SK-N-SH treated with all-trans-retinoic acid at 6 μM for 48 hours (cell line): ENCODE results near the gene REXO4.

ENCODE experiments used
- ATAC-seq: fragments of 200-7000 bp; cut with Tn5 transposase; 3 replicates; pipeline ENCODE4 v1.9.1; 2020; ENCODE audit warnings: mild to moderate bottlenecking, moderate library complexity
- ARNTL ChIP-seq: fragments of 450-650 bp; formaldehyde crosslinking; IDR thresholded peaks from 2 replicates; pipeline ENCODE4 v1.5.0; 2020; ENCODE audit warnings: low read depth, mild to moderate bottlenecking, moderate library complexity, borderline replicate concordance
- BACH2 ChIP-seq: fragments of 250-450 bp; sonication (Bioruptor Pico); IDR thresholded peaks from 2 replicates; pipeline ENCODE4 v1.9.0; 2021; ENCODE audit warnings: mild to moderate bottlenecking, borderline replicate concordance
- CSDC2 ChIP-seq: fragments of 250-450 bp; sonication (Bioruptor Pico); IDR thresholded peaks from 2 replicates; pipeline ENCODE4 v1.5.0; 2020; ENCODE audit warnings: mild to moderate bottlenecking, moderate library complexity
- GLIS3 ChIP-seq: fragments of 250-450 bp; sonication (Bioruptor Pico); IDR thresholded peaks from 2 replicates; pipeline ENCODE4 v1.5.0; 2020; ENCODE audit warnings: mild to moderate bottlenecking, moderate library complexity
- ISL1 ChIP-seq: fragments of 250-450 bp; sonication (Bioruptor Pico); IDR thresholded peaks from 2 replicates; pipeline ENCODE4 v2.1.2; 2022; ENCODE audit warnings: mild to moderate bottlenecking, moderate library complexity
- OSR1 ChIP-seq: fragments of 250-450 bp; sonication (Bioruptor Pico); IDR thresholded peaks from 2 replicates; pipeline ENCODE4 v1.8.0; 2022; ENCODE audit warnings: moderate library complexity, mild to moderate bottlenecking, inconsistent platforms
- PPARA ChIP-seq: fragments of 250-450 bp; sonication (Bioruptor Pico); IDR thresholded peaks from 2 replicates; pipeline ENCODE4 v1.5.0; 2020; ENCODE audit warnings: mild to moderate bottlenecking, borderline replicate concordance
- RARB ChIP-seq: fragments of 250-450 bp; sonication (Bioruptor Pico); IDR thresholded peaks from 2 replicates; pipeline ENCODE4 v1.8.0; 2021; ENCODE audit warnings: mild to moderate bottlenecking, moderate library complexity
- SNAI2 ChIP-seq: fragments of 250-450 bp; sonication (Bioruptor Pico); IDR thresholded peaks from 2 replicates; pipeline ENCODE4 v1.5.0; 2020; ENCODE audit warnings: mild to moderate bottlenecking, moderate library complexity
- TCF4 ChIP-seq: fragments of 250-450 bp; sonication (Bioruptor Pico); IDR thresholded peaks from 2 replicates; pipeline ENCODE4 v1.8.0; 2021; ENCODE audit warnings: mild to moderate bottlenecking, moderate library complexity, borderline replicate concordance
- TOX ChIP-seq: fragments of 250-450 bp; sonication (Bioruptor Pico); IDR thresholded peaks from 2 replicates; pipeline ENCODE4 v1.8.0; 2021; ENCODE audit warnings: mild to moderate bottlenecking, moderate library complexity, borderline replicate concordance
- ZC3H10 ChIP-seq: fragments of 250-450 bp; sonication (Bioruptor Pico); IDR thresholded peaks from 2 replicates; pipeline ENCODE4 v1.5.1; 2021; ENCODE audit warnings: mild to moderate bottlenecking, moderate library complexity
- ZFP3 ChIP-seq: fragments of 250-450 bp; sonication (Bioruptor Pico); IDR thresholded peaks from 2 replicates; pipeline ENCODE4 v1.5.0; 2020; ENCODE audit warnings: mild to moderate bottlenecking, moderate library complexity
- ZFP30 ChIP-seq: fragments of 450-650 bp; formaldehyde crosslinking; IDR thresholded peaks from 2 replicates; pipeline ENCODE4 v1.5.0; 2022; ENCODE audit warnings: mild to moderate bottlenecking, moderate library complexity
- ZNF565 ChIP-seq: fragments of 450-650 bp; formaldehyde crosslinking; conservative IDR thresholded peaks from 2 replicates; pipeline ENCODE4 v1.5.0; 2020; ENCODE audit warnings: low read depth, mild to moderate bottlenecking, moderate library complexity
- TF ChIP-seq, protein P1 (sequence below): fragments of 250-450 bp; sonication (Bioruptor Pico); IDR thresholded peaks from 2 replicates; pipeline ENCODE4 v1.8.0; 2021; ENCODE audit warnings: low read depth, mild to moderate bottlenecking, moderate library complexity, borderline replicate concordance
- TF ChIP-seq, protein P2 (sequence below): fragments of 250-450 bp; sonication (Bioruptor Pico); IDR thresholded peaks from 2 replicates; pipeline ENCODE4 v1.5.0; 2020; ENCODE audit warnings: mild to moderate bottlenecking, moderate library complexity
- TF ChIP-seq, protein P3 (sequence below): fragments of 250-450 bp; sonication (Bioruptor Pico); IDR thresholded peaks from 2 replicates; pipeline ENCODE4 v1.5.1; 2020; ENCODE audit warnings: low read depth, mild to moderate bottlenecking, moderate library complexity
- TF ChIP-seq, protein P4 (sequence below): fragments of 250-450 bp; sonication (Bioruptor Pico); IDR thresholded peaks from 2 replicates; pipeline ENCODE4 v1.8.0; 2020; ENCODE audit warnings: mild to moderate bottlenecking, moderate library complexity, borderline replicate concordance

Gene REXO4

DNA sequence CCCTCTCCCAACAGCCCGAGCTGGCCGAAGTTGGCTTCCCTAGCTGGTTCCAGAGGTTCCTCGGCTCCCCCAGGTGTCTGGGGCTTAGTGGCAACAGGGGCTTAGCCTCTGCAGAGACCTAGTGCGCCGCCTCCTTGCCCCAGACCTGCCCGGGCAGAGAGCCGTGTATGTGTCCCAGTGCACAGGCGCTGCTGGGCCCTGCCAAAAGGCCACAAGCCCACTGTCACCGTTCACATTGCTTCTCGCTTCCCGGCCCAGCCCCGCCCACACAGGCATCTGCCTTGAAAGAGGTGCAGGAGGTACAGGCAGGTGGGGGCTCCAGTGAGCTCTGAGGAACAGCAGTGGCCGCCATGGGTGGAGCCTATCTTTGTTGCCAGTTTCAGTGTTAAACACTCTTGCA lies 39.4 kb upstream of the REXO4 start:
- TF ChIP-seq ISL1 (CRISPR knock-in tag) (no peak), ZFP30 (CRISPR knock-in tag) (no peak), ZNF565 (no peak), PPARA (CRISPR knock-in tag) (no peak), ZC3H10 (CRISPR knock-in tag) (no peak)
- TF ChIP-seq, protein P1, sequence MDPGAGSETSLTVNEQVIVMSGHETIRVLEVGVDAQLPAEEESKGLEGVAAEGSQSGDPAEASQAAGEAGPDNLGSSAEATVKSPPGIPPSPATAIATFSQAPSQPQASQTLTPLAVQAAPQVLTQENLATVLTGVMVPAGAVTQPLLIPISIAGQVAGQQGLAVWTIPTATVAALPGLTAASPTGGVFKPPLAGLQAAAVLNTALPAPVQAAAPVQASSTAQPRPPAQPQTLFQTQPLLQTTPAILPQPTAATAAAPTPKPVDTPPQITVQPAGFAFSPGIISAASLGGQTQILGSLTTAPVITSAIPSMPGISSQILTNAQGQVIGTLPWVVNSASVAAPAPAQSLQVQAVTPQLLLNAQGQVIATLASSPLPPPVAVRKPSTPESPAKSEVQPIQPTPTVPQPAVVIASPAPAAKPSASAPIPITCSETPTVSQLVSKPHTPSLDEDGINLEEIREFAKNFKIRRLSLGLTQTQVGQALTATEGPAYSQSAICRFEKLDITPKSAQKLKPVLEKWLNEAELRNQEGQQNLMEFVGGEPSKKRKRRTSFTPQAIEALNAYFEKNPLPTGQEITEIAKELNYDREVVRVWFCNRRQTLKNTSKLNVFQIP (CRISPR knock-in tag): no peak
- TF ChIP-seq, protein P2, sequence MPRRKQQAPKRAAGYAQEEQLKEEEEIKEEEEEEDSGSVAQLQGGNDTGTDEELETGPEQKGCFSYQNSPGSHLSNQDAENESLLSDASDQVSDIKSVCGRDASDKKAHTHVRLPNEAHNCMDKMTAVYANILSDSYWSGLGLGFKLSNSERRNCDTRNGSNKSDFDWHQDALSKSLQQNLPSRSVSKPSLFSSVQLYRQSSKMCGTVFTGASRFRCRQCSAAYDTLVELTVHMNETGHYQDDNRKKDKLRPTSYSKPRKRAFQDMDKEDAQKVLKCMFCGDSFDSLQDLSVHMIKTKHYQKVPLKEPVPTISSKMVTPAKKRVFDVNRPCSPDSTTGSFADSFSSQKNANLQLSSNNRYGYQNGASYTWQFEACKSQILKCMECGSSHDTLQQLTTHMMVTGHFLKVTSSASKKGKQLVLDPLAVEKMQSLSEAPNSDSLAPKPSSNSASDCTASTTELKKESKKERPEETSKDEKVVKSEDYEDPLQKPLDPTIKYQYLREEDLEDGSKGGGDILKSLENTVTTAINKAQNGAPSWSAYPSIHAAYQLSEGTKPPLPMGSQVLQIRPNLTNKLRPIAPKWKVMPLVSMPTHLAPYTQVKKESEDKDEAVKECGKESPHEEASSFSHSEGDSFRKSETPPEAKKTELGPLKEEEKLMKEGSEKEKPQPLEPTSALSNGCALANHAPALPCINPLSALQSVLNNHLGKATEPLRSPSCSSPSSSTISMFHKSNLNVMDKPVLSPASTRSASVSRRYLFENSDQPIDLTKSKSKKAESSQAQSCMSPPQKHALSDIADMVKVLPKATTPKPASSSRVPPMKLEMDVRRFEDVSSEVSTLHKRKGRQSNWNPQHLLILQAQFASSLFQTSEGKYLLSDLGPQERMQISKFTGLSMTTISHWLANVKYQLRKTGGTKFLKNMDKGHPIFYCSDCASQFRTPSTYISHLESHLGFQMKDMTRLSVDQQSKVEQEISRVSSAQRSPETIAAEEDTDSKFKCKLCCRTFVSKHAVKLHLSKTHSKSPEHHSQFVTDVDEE (CRISPR knock-in tag): no peak
- ATAC-seq: no peak

DNA sequence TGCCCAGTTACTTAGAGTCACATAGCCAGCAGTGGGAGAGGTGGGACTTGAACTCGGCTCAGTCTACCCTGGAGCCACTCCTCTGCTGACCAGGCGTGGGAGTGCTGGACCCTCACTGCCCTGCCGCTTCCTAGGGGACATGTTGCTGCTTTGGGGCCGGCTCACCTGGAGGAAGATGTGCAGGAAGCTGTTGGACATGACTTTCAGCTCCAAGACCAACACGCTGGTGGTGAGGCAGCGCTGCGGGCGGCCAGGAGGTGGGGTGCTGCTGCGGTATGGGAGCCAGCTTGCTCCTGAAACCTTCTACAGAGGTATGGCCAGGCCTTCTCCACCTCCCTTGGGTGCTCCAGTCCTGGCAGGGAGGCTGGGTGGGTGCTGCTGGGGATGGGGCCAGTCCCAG lies 38.6 kb upstream of the REXO4 start:
- ATAC-seq: no peak
- no peak for TF ChIP-seq ARNTL
- TF ChIP-seq OSR1: no peak
- no peak for TF ChIP-seq ZFP3 (CRISPR knock-in tag)
- TF ChIP-seq ZC3H10 (CRISPR knock-in tag): no peak
- TF ChIP-seq RARB (CRISPR knock-in tag): no peak
- no peak for TF ChIP-seq ISL1 (CRISPR knock-in tag)
- TF ChIP-seq, protein P1 (CRISPR knock-in tag): no peak
- no peak for TF ChIP-seq CSDC2 (CRISPR knock-in tag)
- TF ChIP-seq TCF4 (CRISPR knock-in tag): no peak
- no peak for TF ChIP-seq SNAI2 (CRISPR knock-in tag)
- no peak for TF ChIP-seq PPARA (CRISPR knock-in tag)
- no peak for TF ChIP-seq GLIS3
- TF ChIP-seq, protein P3, sequence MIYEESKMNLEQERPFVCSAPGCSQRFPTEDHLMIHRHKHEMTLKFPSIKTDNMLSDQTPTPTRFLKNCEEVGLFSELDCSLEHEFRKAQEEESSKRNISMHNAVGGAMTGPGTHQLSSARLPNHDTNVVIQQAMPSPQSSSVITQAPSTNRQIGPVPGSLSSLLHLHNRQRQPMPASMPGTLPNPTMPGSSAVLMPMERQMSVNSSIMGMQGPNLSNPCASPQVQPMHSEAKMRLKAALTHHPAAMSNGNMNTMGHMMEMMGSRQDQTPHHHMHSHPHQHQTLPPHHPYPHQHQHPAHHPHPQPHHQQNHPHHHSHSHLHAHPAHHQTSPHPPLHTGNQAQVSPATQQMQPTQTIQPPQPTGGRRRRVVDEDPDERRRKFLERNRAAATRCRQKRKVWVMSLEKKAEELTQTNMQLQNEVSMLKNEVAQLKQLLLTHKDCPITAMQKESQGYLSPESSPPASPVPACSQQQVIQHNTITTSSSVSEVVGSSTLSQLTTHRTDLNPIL (CRISPR knock-in tag): no peak
- TF ChIP-seq BACH2 (CRISPR knock-in tag): no peak

DNA sequence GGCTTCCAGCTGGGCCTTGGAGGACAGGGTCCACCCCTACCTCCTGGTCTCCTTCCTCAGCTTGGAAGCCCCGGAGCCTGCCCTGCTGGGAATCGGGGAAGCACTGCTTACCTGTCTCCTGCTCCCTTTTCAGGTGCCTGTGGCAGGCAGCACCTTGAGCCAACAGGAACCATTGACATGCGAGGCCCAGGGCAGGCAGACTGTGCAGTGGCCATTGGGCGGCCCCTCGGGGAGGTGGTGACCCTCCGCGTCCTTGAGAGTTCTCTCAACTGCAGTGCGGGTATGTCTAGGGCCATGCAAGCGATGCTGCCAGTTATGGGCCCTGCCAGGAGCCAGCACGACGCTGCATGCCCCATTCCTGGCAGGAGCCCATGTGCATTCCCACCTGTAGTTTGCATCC lies 38.1 kb upstream of the REXO4 start:
- ATAC-seq: no peak
- TF ChIP-seq TCF4 (CRISPR knock-in tag): no peak
- TF ChIP-seq BACH2 (CRISPR knock-in tag): no peak
- TF ChIP-seq SNAI2 (CRISPR knock-in tag): no peak
- TF ChIP-seq ISL1 (CRISPR knock-in tag): no peak
- TF ChIP-seq RARB (CRISPR knock-in tag): no peak
- TF ChIP-seq, protein P3 (CRISPR knock-in tag): no peak
- TF ChIP-seq CSDC2 (CRISPR knock-in tag): no peak
- TF ChIP-seq GLIS3: no peak
- no peak for TF ChIP-seq TOX
- TF ChIP-seq, protein P1 (CRISPR knock-in tag): no peak
- TF ChIP-seq ZFP30 (CRISPR knock-in tag): no peak
- TF ChIP-seq, protein P4, sequence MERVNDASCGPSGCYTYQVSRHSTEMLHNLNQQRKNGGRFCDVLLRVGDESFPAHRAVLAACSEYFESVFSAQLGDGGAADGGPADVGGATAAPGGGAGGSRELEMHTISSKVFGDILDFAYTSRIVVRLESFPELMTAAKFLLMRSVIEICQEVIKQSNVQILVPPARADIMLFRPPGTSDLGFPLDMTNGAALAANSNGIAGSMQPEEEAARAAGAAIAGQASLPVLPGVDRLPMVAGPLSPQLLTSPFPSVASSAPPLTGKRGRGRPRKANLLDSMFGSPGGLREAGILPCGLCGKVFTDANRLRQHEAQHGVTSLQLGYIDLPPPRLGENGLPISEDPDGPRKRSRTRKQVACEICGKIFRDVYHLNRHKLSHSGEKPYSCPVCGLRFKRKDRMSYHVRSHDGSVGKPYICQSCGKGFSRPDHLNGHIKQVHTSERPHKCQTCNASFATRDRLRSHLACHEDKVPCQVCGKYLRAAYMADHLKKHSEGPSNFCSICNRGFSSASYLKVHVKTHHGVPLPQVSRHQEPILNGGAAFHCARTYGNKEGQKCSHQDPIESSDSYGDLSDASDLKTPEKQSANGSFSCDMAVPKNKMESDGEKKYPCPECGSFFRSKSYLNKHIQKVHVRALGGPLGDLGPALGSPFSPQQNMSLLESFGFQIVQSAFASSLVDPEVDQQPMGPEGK: no peak
- TF ChIP-seq ZNF565: no peak
